Measurements from ENCODE around the gene NFASC. TPM values are rescaled to one million over a fixed set of nuclear protein-coding genes. Genes with fewer than 3 reads are reported as not detected.

The NFASC gene
- total RNA-seq, 2 experiments from 2014 or later, result not detected

- H3K4me3 ChIP-seq (ENCODE audit: low read depth, low read length, poor library complexity, severe bottlenecking), result no peak overlapping the region
- no peak overlapping the region for H2AFZ ChIP-seq (ENCODE audit: low read length)
- H3K79me2 ChIP-seq (ENCODE audit: insufficient read depth, low read depth, low read length), result no peaks in the 10 kb centered on the region
- H3K9me2 ChIP-seq (ENCODE audit: insufficient read depth, low read length), result no peaks in the 10 kb centered on the region
- no TSS peak for BruUV-seq (replicated peaks)
- H3K4me2 ChIP-seq (ENCODE audit: low read length), result no peak overlapping the region
- POLR2A ChIA-PET, result no interaction called here
- intact Hi-C loops (cut with micrococcal nuclease; ENCODE audit: unreplicated experiment), result no loop called here
- H3K27ac ChIP-seq (ENCODE audit: low read depth, low read length, poor library complexity, severe bottlenecking), result no peak overlapping the region
- no peak for DNase-seq (ENCODE audit: low spot score)
- H3K36me3 ChIP-seq (ENCODE audit: insufficient read depth, low read length), result no peaks in the 10 kb centered on the region
- H3K4me1 ChIP-seq (ENCODE audit: insufficient read depth, low read length, poor library complexity, severe bottlenecking), result no peaks in the 10 kb centered on the region
- no peaks in the 10 kb centered on the region for H4K20me1 ChIP-seq (ENCODE audit: insufficient read depth, low read length)
- CTCF ChIA-PET (ENCODE audit: unreplicated experiment), result no interaction called here
- no peak for TF ChIP-seq CTCF (conservative IDR thresholded peaks at IDR 0.05; ENCODE audit: low read length)
- no peak for TF ChIP-seq EZH2phosphoT487 (IDR thresholded peaks at IDR 0.05; ENCODE audit: borderline replicate concordance, low read depth, low read length)
- H3K9me3 ChIP-seq (ENCODE audit: low read length), result no peaks in the 10 kb centered on the region
Measured at GRCh38 chr1:205071028-205071409, 200.4 kb downstream of the NFASC start.

- BruUV-seq (replicated peaks), result no TSS peak
- ChIA-PET CTCF (ENCODE audit: unreplicated experiment) (no interaction called here), POLR2A (no interaction called here)
- Histone ChIP-seq H3K27ac (ENCODE audit: low read depth, low read length, poor library complexity, severe bottlenecking) (no peak overlapping the region), H3K4me1 (ENCODE audit: insufficient read depth, low read length, poor library complexity, severe bottlenecking) (no peaks in the 10 kb centered on the region), H3K9me2 (ENCODE audit: insufficient read depth, low read length) (no peaks in the 10 kb centered on the region), H3K4me2 (ENCODE audit: low read length) (no peak overlapping the region), H3K9me3 (ENCODE audit: low read length) (no peaks in the 10 kb centered on the region), H3K79me2 (ENCODE audit: insufficient read depth, low read depth, low read length) (no peaks in the 10 kb centered on the region), H3K36me3 (ENCODE audit: insufficient read depth, low read length) (no peaks in the 10 kb centered on the region), H4K20me1 (ENCODE audit: insufficient read depth, low read length) (no peaks in the 10 kb centered on the region), H3K4me3 (ENCODE audit: low read depth, low read length, poor library complexity, severe bottlenecking) (no peak overlapping the region), H2AFZ (ENCODE audit: low read length) (no peak overlapping the region)
- intact Hi-C loops (cut with micrococcal nuclease; ENCODE audit: unreplicated experiment), result no loop called here
- DNase-seq (ENCODE audit: low spot score), result no peak
- TF ChIP-seq EZH2phosphoT487 (IDR thresholded peaks at IDR 0.05; ENCODE audit: borderline replicate concordance, low read depth, low read length) (no peak), CTCF (conservative IDR thresholded peaks at IDR 0.05; ENCODE audit: low read length) (no peak)
Measured at GRCh38 chr1:205071801-205072200, 201.1 kb downstream of the NFASC start.

GRCh38 chr1:205072286-205072685 lies 201.6 kb downstream of the NFASC start:
- no peak for DNase-seq (ENCODE audit: low spot score)
- Histone ChIP-seq H3K4me2 (ENCODE audit: low read length) (no peak overlapping the region), H3K36me3 (ENCODE audit: insufficient read depth, low read length) (no peaks in the 10 kb centered on the region), H3K9me3 (ENCODE audit: low read length) (no peaks in the 10 kb centered on the region), H2AFZ (ENCODE audit: low read length) (no peak overlapping the region), H4K20me1 (ENCODE audit: insufficient read depth, low read length) (no peaks in the 10 kb centered on the region), H3K4me1 (ENCODE audit: insufficient read depth, low read length, poor library complexity, severe bottlenecking) (no peaks in the 10 kb centered on the region), H3K27ac (ENCODE audit: low read depth, low read length, poor library complexity, severe bottlenecking) (no peak overlapping the region), H3K4me3 (ENCODE audit: low read depth, low read length, poor library complexity, severe bottlenecking) (no peak overlapping the region), H3K79me2 (ENCODE audit: insufficient read depth, low read depth, low read length) (no peaks in the 10 kb centered on the region), H3K9me2 (ENCODE audit: insufficient read depth, low read length) (no peaks in the 10 kb centered on the region)
- BruUV-seq (replicated peaks), result no TSS peak
- intact Hi-C loops (cut with micrococcal nuclease; ENCODE audit: unreplicated experiment), result no loop called here
- ChIA-PET POLR2A (no interaction called here), CTCF (ENCODE audit: unreplicated experiment) (no interaction called here)
- TF ChIP-seq CTCF (conservative IDR thresholded peaks at IDR 0.05; ENCODE audit: low read length) (no peak), EZH2phosphoT487 (IDR thresholded peaks at IDR 0.05; ENCODE audit: borderline replicate concordance, low read depth, low read length) (no peak)

Other genes starting within 250 kb of the NFASC start
- gene LRRN2, start 185.1 kb upstream of the NFASC start, total RNA-seq (2014; rRNA removed; shearing (Covaris generic)), result not detected in 2 replicates
- gene LRRN2, start 185.1 kb upstream of the NFASC start, total RNA-seq (2022), result not detected in 2 replicates
- not detected in 2 replicates for gene CNTN2, start 172.3 kb downstream of the NFASC start, total RNA-seq (2014; rRNA removed; shearing (Covaris generic))
- not detected in 2 replicates for gene CNTN2, start 172.3 kb downstream of the NFASC start, total RNA-seq (2022)
- 2.7 and 3.4 TPM in 2 replicates for gene TMEM81, start 213.6 kb downstream of the NFASC start, total RNA-seq (2014; rRNA removed; shearing (Covaris generic))
- gene TMEM81, start 213.6 kb downstream of the NFASC start, total RNA-seq (2022), result 2.8 and 3.2 TPM in 2 replicates